Thymus (tissue), 11 donors: ENCODE measurements around the gene VPS35L. TPM values are rescaled to one million over a fixed set of nuclear protein-coding genes. Genes with fewer than 3 reads are reported as not detected.

Source experiments
- DNase-seq, 9 donors: peaks; one replicate each; pipeline ENCODE4 v3.0.0-alpha.2; 2013; ENCODE audit warnings: low spot score in 9 of 9, low read depth in 6 of 9, missing footprints in 1 of 9
- H3K27ac ChIP-seq, 2 donors: one replicate each; pipeline ENCODE4 v1.5.1; 2013; ENCODE audit warnings: control low read depth in 1 of 2, low read depth in 1 of 2, low read length in 1 of 2, mild to moderate bottlenecking in 1 of 2, moderate library complexity in 1 of 2
- H3K27me3 ChIP-seq, 2 donors: one replicate each; pipeline ENCODE4 v1.5.1; 2013; ENCODE audit warnings: low read length in 1 of 2; ENCODE audit not compliant: control insufficient read depth in 2 of 2, insufficient read depth in 1 of 2
- H3K36me3 ChIP-seq, 2 donors: one replicate each; pipeline ENCODE4 v1.5.1; 2013; ENCODE audit warnings: low read length in 1 of 2, mild to moderate bottlenecking in 1 of 2, moderate library complexity in 1 of 2; ENCODE audit not compliant: control insufficient read depth in 2 of 2, insufficient read depth in 2 of 2
- H3K4me1 ChIP-seq, 2 donors: one replicate each; pipeline ENCODE4 v1.5.1; 2013; ENCODE audit warnings: low read length in 2 of 2; ENCODE audit not compliant: control insufficient read depth in 2 of 2, insufficient read depth in 2 of 2
- H3K4me3 ChIP-seq, 2 donors: one replicate each; pipeline ENCODE4 v1.5.1; 2013; ENCODE audit warnings: low read length in 2 of 2, control low read depth in 1 of 2, mild to moderate bottlenecking in 1 of 2
- H3K9me3 ChIP-seq, 2 donors: one replicate each; pipeline ENCODE4 v1.5.1; 2013; ENCODE audit warnings: low read length in 1 of 2, mild to moderate bottlenecking in 1 of 2; ENCODE audit not compliant: control insufficient read depth in 2 of 2, insufficient read depth in 1 of 2
- WGBS: extraction: QIAGEN DNeasy Blood & Tissue Kit; methylation state at CpG from one replicate; pipeline ENCODE4 v1.1.7; 2013; 5-methylcytosine and 5-hydroxymethylcytosine counted together
- polyA plus RNA-seq: library from polyadenylated mRNA; stranded (reverse); fragments of 200-250 nt; gene quantifications from one replicate; pipeline ENCODE4 v1.2.3, GENCODE V29; 2013
- total RNA-seq: library from RNA; stranded (reverse); fragments of 120-200 nt; gene quantifications from one replicate; pipeline ENCODE4 v1.2.4, GENCODE V29; 2013
- donor health status: healthy.

The VPS35L gene
- total and polyA plus RNA-seq, 2 donors: 19.5 to 23.7 TPM

- Histone ChIP-seq H3K27me3 (no peaks in the 10 kb centered on the region), H3K36me3 (peaks cover 2 to 21% of the 10 kb centered on the region in 2 donors), H3K4me3 (no peak overlapping the region), H3K4me1 (no peaks in the 10 kb centered on the region), H3K9me3 (no peaks in the 10 kb centered on the region), H3K27ac (no peak overlapping the region)
- 87% methylated on average over 6 of the region's 6 CpGs for WGBS
- no peak for DNase-seq
These were observed 43.5 kb downstream of the VPS35L start for GRCh38 chr16:19598805-19599510.

GRCh38 chr16:19599968-19600716 lies 44.6 kb downstream of the VPS35L start:
- 96% methylated on average over 5 of the region's 5 CpGs for whole genome bisulfite sequencing
- Histone ChIP-seq H3K27me3 (no peaks in the 10 kb centered on the region), H3K9me3 (no peaks in the 10 kb centered on the region), H3K4me3 (no peak overlapping the region), H3K27ac (no peak overlapping the region), H3K36me3 (peaks cover 0 to 16% of the 10 kb centered on the region in 2 donors), H3K4me1 (no peaks in the 10 kb centered on the region)
- no peak for DNase-seq

- Histone ChIP-seq H3K36me3 (peaks cover 3 to 19% of the 10 kb centered on the region in 2 donors), H3K27ac (no peak overlapping the region), H3K4me1 (no peaks in the 10 kb centered on the region), H3K4me3 (no peak overlapping the region), H3K27me3 (no peaks in the 10 kb centered on the region), H3K9me3 (no peaks in the 10 kb centered on the region)
- 84% methylated on average over 13 of the region's 13 CpGs for WGBS
- DNase-seq: peak in 8 of 9 donors; percentile 5 to 37 (median 15)
These were observed 45.8 kb downstream of the VPS35L start for GRCh38 chr16:19601083-19601976.

- Histone ChIP-seq H3K4me3 (no peak overlapping the region), H3K9me3 (no peaks in the 10 kb centered on the region), H3K4me1 (no peaks in the 10 kb centered on the region), H3K27ac (no peak overlapping the region), H3K36me3 (peaks cover 3 to 21% of the 10 kb centered on the region in 2 donors), H3K27me3 (no peaks in the 10 kb centered on the region)
- 97% methylated on average over 4 of the region's 4 CpGs for WGBS
- DNase-seq: no peak
These were observed 49.4 kb downstream of the VPS35L start for GRCh38 chr16:19604911-19605310.

GRCh38 chr16:19605701-19606100 lies 50.2 kb downstream of the VPS35L start:
- H3K9me3 ChIP-seq: no peaks in the 10 kb centered on the region
- H3K4me1 ChIP-seq: no peaks in the 10 kb centered on the region
- no peak overlapping the region for H3K27ac ChIP-seq
- H3K36me3 ChIP-seq: peaks cover 3 to 27% of the 10 kb centered on the region in 2 donors
- WGBS: 97% methylated on average over 1 of the region's 1 CpG
- no peak overlapping the region for H3K4me3 ChIP-seq
- no peak for DNase-seq
- no peaks in the 10 kb centered on the region for H3K27me3 ChIP-seq

GRCh38 chr16:19607616-19608280 lies 52.2 kb downstream of the VPS35L start:
- no peak overlapping the region for H3K27ac ChIP-seq
- no peaks in the 10 kb centered on the region for H3K4me1 ChIP-seq
- 98% methylated on average over 8 of the region's 8 CpGs for WGBS
- no peaks in the 10 kb centered on the region for H3K9me3 ChIP-seq
- no peaks in the 10 kb centered on the region for H3K27me3 ChIP-seq
- H3K36me3 ChIP-seq: peaks cover 3 to 21% of the 10 kb centered on the region in 2 donors
- no peak for DNase-seq
- H3K4me3 ChIP-seq: no peak overlapping the region

GRCh38 chr16:19609359-19609758 lies 53.9 kb downstream of the VPS35L start:
- WGBS: 95% methylated on average over 5 of the region's 5 CpGs
- no peak for DNase-seq
- no peaks in the 10 kb centered on the region for H3K4me1 ChIP-seq
- H3K27ac ChIP-seq: no peak overlapping the region
- no peaks in the 10 kb centered on the region for H3K27me3 ChIP-seq
- H3K36me3 ChIP-seq: peaks cover 3 to 26% of the 10 kb centered on the region in 2 donors
- no peaks in the 10 kb centered on the region for H3K9me3 ChIP-seq
- H3K4me3 ChIP-seq: no peak overlapping the region

GRCh38 chr16:19610200-19610599 lies 54.7 kb downstream of the VPS35L start:
- 99% methylated on average over 13 of the region's 13 CpGs for WGBS
- Histone ChIP-seq H3K36me3 (peaks cover 3 to 26% of the 10 kb centered on the region in 2 donors), H3K4me1 (no peaks in the 10 kb centered on the region), H3K9me3 (no peaks in the 10 kb centered on the region), H3K27ac (no peak overlapping the region), H3K27me3 (no peaks in the 10 kb centered on the region), H3K4me3 (no peak overlapping the region)
- DNase-seq: no peak
